ENCODE data around the gene FANCG.
A peak's percentile ranks its signal among the peaks of the same experiment; 100 is the strongest.

FANCG gene

GRCh38 chr9:35096035-35096849 lies 16.5 kb upstream of the FANCG start, which contains the start of gene PIGO:
Gene PIGO (minus strand): TSS chr9:35096591. CDS start chr9:35095565, 1,026 bp downstream.
- DNase-seq (ENCODE audit: low read depth, low spot score), result no peak
- peak within 1 kb of the TSS; percentile 99 for H3K4me3 ChIP-seq (ENCODE audit: low read depth, low read length)
- peak; percentile 97 for TF ChIP-seq CTCF (IDR thresholded peaks at IDR 0.05; ENCODE audit: insufficient read depth, low read length, missing control alignments)
- ChIA-PET POLR2A (interaction anchor here (0.9 to 1.7 kb wide), 4 partner anchors 15 to 197 kb away, joined by 3 to 11 read pairs (median 6); partner anchors contain the start of genes FANCG and VCP), CTCF (interaction anchor here (0.6 to 8.7 kb wide), 37 partner anchors 10 to 551 kb away, joined by 3 to 209 read pairs (median 4); partner anchors contain the start of genes ATOSB, FANCG, STOML2 and UNC13B)

DNA sequence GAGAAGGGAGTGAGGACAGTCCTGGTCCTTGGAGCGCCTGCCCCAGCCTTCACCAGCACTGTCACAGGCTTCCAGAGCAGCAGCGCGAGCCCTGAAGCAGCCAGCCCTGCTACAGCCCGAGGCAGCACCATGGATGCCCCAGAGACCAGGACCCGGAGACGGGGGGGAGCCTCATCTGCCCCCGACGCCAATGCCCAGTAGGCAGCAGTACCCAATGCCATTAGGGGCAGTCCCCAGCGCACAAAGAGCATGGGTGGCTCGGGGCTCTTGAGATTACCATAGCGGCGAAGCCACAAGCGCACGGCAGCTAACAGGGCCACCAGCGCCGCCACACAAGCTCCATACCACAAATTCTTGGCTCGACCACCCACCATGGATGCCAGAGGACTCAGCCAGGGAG lies 11.8 kb upstream of the FANCG start:
- ChIA-PET CTCF (interaction anchor here (0.9 to 8.7 kb wide), 3 partner anchors 9 to 195 kb away, joined by 5 to 209 read pairs (median 14); partner anchors contain the start of gene STOML2), POLR2A (interaction anchor here (1.9 kb wide), 1 partner anchor 12 kb away, joined by 8 read pairs; the partner anchor contains the start of gene FANCG)
- H3K4me3 ChIP-seq (ENCODE audit: low read depth, low read length), result no peak overlapping the region
- no peak for DNase-seq (ENCODE audit: low read depth, low spot score)
- no peak for TF ChIP-seq CTCF (IDR thresholded peaks at IDR 0.05; ENCODE audit: insufficient read depth, low read length, missing control alignments)

GRCh38 chr9:35089434-35089833 lies 9.7 kb upstream of the FANCG start:
- TF ChIP-seq CTCF (IDR thresholded peaks at IDR 0.05; ENCODE audit: insufficient read depth, low read length, missing control alignments), result no peak
- POLR2A ChIA-PET, result no interaction called here
- CTCF ChIA-PET, result no interaction called here
- H3K4me3 ChIP-seq (ENCODE audit: low read depth, low read length), result no peak overlapping the region
- no peak for DNase-seq (ENCODE audit: low read depth, low spot score)

DNA sequence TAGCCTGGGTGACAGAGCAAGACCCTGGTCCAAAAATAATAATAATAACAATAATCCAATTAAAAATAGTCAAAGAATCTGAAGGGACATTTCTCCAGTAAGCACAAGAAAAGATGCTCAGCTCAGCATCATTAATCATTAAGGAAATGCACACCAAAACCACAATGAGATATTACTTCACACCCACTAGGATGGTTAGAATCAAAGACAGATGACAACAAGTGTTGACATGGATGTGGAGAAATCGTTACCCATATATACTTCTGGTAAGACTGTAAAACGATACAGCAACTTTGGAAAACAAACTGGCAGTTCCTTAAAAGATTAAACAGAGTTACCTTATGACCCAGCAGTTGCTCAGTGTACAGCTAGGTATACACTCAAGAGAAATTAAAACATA lies 5.3 kb upstream of the FANCG start:
- CTCF ChIA-PET, result interaction anchor here (1.2 to 3.8 kb wide), 3 partner anchors 11 to 185 kb away, joined by 4 to 47 read pairs (median 6); partner anchors contain the start of gene PIGO

DNA sequence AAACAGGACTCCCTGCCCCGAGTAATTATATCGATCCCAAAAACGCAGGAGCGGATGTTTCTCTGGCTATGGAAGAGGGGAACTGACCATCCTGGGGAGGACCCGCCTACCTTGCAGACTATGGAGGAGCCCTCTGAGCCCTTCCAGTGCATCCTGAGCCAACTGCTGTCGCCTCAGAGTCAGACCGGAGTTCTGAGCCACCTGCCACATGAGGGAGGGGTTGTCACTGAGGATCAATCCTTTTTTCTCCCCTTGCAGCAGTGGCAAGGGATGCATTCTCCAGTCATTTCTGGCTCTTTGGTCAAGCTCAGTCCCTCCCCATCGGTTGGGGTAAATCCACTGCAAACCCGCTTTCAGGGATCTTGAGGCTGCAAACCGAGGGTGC lies 709 bp downstream of the FANCG start:
- ChIA-PET POLR2A (interaction anchor here (0.9 to 2.2 kb wide), 8 partner anchors 7 to 36 kb away, joined by 3 to 10 read pairs (median 6); partner anchors contain the start of genes PIGO and STOML2), CTCF (interaction anchor here (0.9 to 9.2 kb wide), 5 partner anchors 8 to 179 kb away, joined by 3 to 127 read pairs (median 8); partner anchors contain the start of genes PIGO and STOML2)
- peak overlapping the region; percentile 89 for H3K4me3 ChIP-seq (ENCODE audit: low read depth, low read length)
- no peak for DNase-seq (ENCODE audit: low read depth, low spot score)
- TF ChIP-seq CTCF (IDR thresholded peaks at IDR 0.05; ENCODE audit: insufficient read depth, low read length, missing control alignments), result no peak

More for the DNA sequence above, 5.3 kb upstream of the FANCG start:
- DNase-seq (ENCODE audit: low read depth, low spot score), result no peak
- no peak overlapping the region for H3K4me3 ChIP-seq (ENCODE audit: low read depth, low read length)
- TF ChIP-seq CTCF (IDR thresholded peaks at IDR 0.05; ENCODE audit: insufficient read depth, low read length, missing control alignments), result no peak
- POLR2A ChIA-PET, result no interaction called here

- TF ChIP-seq CTCF (IDR thresholded peaks at IDR 0.05; ENCODE audit: insufficient read depth, low read length, missing control alignments), result no peak
- ChIA-PET POLR2A (no interaction called here), CTCF (interaction anchor here (1.0 to 9.2 kb wide), 3 partner anchors 19 to 569 kb away, joined by 3 to 127 read pairs (median 16); partner anchors contain the start of gene PIGO)
- H3K4me3 ChIP-seq (ENCODE audit: low read depth, low read length), result peak overlapping the region; percentile 36; the same call in 1 of the 2 replicates
- no peak for DNase-seq (ENCODE audit: low read depth, low spot score)
These were observed 1.7 kb downstream of the FANCG start for GRCh38 chr9:35078066-35078465.

All from AG04449 (cell line).